HepG2 (cell line): ENCODE data around the gene DLG4. TPM values are rescaled to one million over a fixed set of nuclear protein-coding genes. Genes with fewer than 3 reads are reported as not detected.

Source experiments
- BRD4 ChIP-seq: sonication (generic); formaldehyde crosslinking; IDR thresholded peaks from 2 replicates; pipeline ENCODE4 v1.4.0; 2020; ENCODE audit warnings: missing genetic modification reagents
- GTF3A ChIP-seq: sonication (generic); formaldehyde crosslinking; conservative IDR thresholded peaks from 2 replicates; pipeline ENCODE4 v1.4.0; 2020; ENCODE audit warnings: mild to moderate bottlenecking, missing genetic modification reagents
- HIC2 ChIP-seq: sonication (generic); formaldehyde crosslinking; IDR thresholded peaks from 2 replicates; pipeline ENCODE4 v1.9.0; 2022; ENCODE audit warnings: low read depth, missing genetic modification reagents
- HMGXB3 ChIP-seq: sonication (generic); formaldehyde crosslinking; IDR thresholded peaks from 2 replicates; pipeline ENCODE4 v1.4.0; 2020; ENCODE audit warnings: missing genetic modification reagents, borderline replicate concordance
- HNRNPLL ChIP-seq: fragments of 200-400 bp; formaldehyde crosslinking; IDR thresholded peaks from 2 replicates; pipeline ENCODE4 v1.6.1; 2017; ENCODE audit warnings: mild to moderate bottlenecking, low read depth, low read length; ENCODE audit not compliant: poor library complexity, severe bottlenecking
- HOXA9 ChIP-seq: sonication (generic); formaldehyde crosslinking; IDR thresholded peaks from 2 replicates; pipeline ENCODE4 v1.8.1; 2022; ENCODE audit warnings: missing genetic modification reagents, mild to moderate bottlenecking, moderate library complexity, borderline replicate concordance
- MED1 ChIP-seq: sonication (generic); formaldehyde crosslinking; IDR thresholded peaks from 2 replicates; pipeline ENCODE4 v1.4.0; 2020; ENCODE audit warnings: missing genetic modification reagents
- MIXL1 ChIP-seq: IDR thresholded peaks from 2 replicates; pipeline ENCODE4 v1.6.1; 2016
- NCOA1 ChIP-seq: sonication (generic); formaldehyde crosslinking; IDR thresholded peaks from 2 replicates; pipeline ENCODE4 v1.9.0; 2021; ENCODE audit warnings: missing genetic modification reagents
- NFE2 ChIP-seq: sonication (generic); formaldehyde crosslinking; IDR thresholded peaks from 2 replicates; pipeline ENCODE4 v1.4.0; 2020; ENCODE audit warnings: missing genetic modification reagents
- NFE2L2 ChIP-seq: fragments of 150-350 bp; IDR thresholded peaks from 2 replicates; pipeline ENCODE4 v1.6.1; 2014; ENCODE audit warnings: low read length
- PBX3 ChIP-seq: sonication (generic); formaldehyde crosslinking; IDR thresholded peaks from 2 replicates; pipeline ENCODE4 v1.8.1; 2023; ENCODE audit warnings: missing genetic modification reagents, inconsistent platforms, borderline replicate concordance
- PTBP1 ChIP-seq: fragments of 200-400 bp; formaldehyde crosslinking; IDR thresholded peaks from 2 replicates; pipeline ENCODE4 v1.6.1; 2018; ENCODE audit warnings: low read length, low read depth; ENCODE audit not compliant: poor library complexity, severe bottlenecking
- RBAK ChIP-seq: sonication (generic); formaldehyde crosslinking; IDR thresholded peaks from 2 replicates; pipeline ENCODE4 v1.5.1; 2020; ENCODE audit warnings: mild to moderate bottlenecking, missing genetic modification reagents
- RBM39 ChIP-seq: fragments of 200-400 bp; formaldehyde crosslinking; IDR thresholded peaks from one replicate; pipeline ENCODE4 v1.6.1; 2018; ENCODE audit warnings: antibody characterized with exemption, mild to moderate bottlenecking, low read depth, low read length; ENCODE audit not compliant: poor library complexity, severe bottlenecking
- SNAPC2 ChIP-seq: sonication (generic); formaldehyde crosslinking; IDR thresholded peaks from 2 replicates; pipeline ENCODE4 v1.8.1; 2022; ENCODE audit warnings: mild to moderate bottlenecking, missing genetic modification reagents
- SPEN ChIP-seq: sonication (generic); formaldehyde crosslinking; IDR thresholded peaks from 2 replicates; pipeline ENCODE4 v1.5.1; 2020; ENCODE audit warnings: low read depth, mild to moderate bottlenecking, missing genetic modification reagents
- TEF ChIP-seq: sonication (generic); formaldehyde crosslinking; IDR thresholded peaks from 2 replicates; pipeline ENCODE4 v1.5.0; 2020; ENCODE audit warnings: missing genetic modification reagents
- ZBTB21 ChIP-seq: sonication (generic); formaldehyde crosslinking; IDR thresholded peaks from 2 replicates; pipeline ENCODE4 v1.4.0; 2020; ENCODE audit warnings: missing genetic modification reagents
- ZNF274 ChIP-seq: sonication (generic); formaldehyde crosslinking; IDR thresholded peaks from 2 replicates; pipeline ENCODE4 v1.5.1; 2020; ENCODE audit warnings: mild to moderate bottlenecking, missing genetic modification reagents
- ZNF30 ChIP-seq: sonication (generic); formaldehyde crosslinking; IDR thresholded peaks from 2 replicates; pipeline ENCODE4 v1.5.0; 2020; ENCODE audit warnings: mild to moderate bottlenecking, missing genetic modification reagents
- ZNF468 ChIP-seq: sonication (generic); formaldehyde crosslinking; IDR thresholded peaks from 2 replicates; pipeline ENCODE4 v1.8.0; 2022; ENCODE audit warnings: mild to moderate bottlenecking, moderate library complexity, missing genetic modification reagents
- ZNF781 ChIP-seq: sonication (generic); formaldehyde crosslinking; IDR thresholded peaks from 2 replicates; pipeline ENCODE4 v1.5.1; 2020; ENCODE audit warnings: borderline replicate concordance, mild to moderate bottlenecking, missing genetic modification reagents; ENCODE audit errors: not compliant biosample characterization
- polyA plus RNA-seq, 8 experiments: library from polyadenylated mRNA; depleted of rRNA in 3 of 8; stranded (reverse) in 7 of 8; unstranded in 1 of 8; fragments of >200 nt; fragmentation: Illumina TruSeq in 4 of 8; extraction: Trizol in 4 of 8; gene quantifications; 2 replicates each; pipeline versions ENCODE4 v1.2.1 to v1.2.3, GENCODE V29; 2011 to 2016; ENCODE audit warnings: low read depth in 4 of 8, missing spikeins in 1 of 8, mixed read lengths in 1 of 8; ENCODE audit not compliant: insufficient read depth in 1 of 8
- total RNA-seq, 5 experiments: library from RNA; depleted of rRNA; stranded (reverse); fragments of >200 nt; fragmentation: Illumina TruSeq; extraction: Trizol; gene quantifications; 2 replicates each; pipeline ENCODE4 v1.2.3, GENCODE V29; 2016; ENCODE audit warnings: low read depth in 1 of 5

The DLG4 gene
- total and polyA plus RNA-seq, 2 of the 13 experiments (the other 11 are each of a cell fraction or from before 2014, with no cell fraction given), result 0.71 to 4.3 TPM

DNA sequence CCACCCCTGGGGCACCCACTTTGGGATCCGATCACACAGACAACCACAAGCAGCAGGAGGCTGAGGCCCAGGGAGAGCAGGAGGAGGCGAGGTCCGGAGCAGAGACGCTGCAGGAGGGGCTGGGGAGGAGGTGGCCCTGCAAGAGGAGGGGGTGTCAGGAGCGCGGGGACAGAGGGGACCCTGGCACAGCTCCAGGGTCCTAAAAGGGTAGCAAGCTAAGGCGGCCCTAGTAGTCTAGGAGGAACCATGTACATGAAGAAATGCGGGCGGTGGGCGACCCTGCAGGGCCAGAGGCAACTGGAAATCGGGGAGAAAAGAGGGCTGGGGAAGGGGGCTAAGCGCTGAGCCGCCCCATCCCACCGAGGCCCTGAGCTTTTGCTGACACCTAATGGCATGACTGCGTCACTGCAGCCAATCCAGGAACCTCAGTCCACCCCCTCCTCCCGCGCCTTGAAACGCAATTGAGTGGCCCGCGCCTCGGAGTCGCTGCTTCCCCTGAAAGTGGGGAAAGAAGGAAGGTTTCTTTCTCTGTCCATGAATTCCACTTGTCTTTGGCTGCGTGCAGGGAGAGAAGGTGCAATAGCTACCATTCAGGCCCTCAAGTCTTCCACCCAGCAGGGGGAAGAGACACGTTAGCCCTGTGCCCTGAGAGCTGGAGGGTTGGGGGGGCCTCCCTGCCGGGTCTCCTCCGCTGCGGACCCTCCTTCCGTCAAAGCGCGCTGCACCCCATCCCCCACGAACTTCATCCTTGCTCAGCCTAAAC, 42.3 kb downstream of the DLG4 start (continued):
- TF ChIP-seq HNRNPLL, result peak; percentile 31
- TF ChIP-seq MED1 (CRISPR knock-in tag), result no peak
- peak; percentile 16 for TF ChIP-seq ZNF781
- TF ChIP-seq TEF (CRISPR knock-in tag), result no peak
- no peak for TF ChIP-seq HOXA9 (CRISPR knock-in tag)
- TF ChIP-seq ZNF468, result no peak
- TF ChIP-seq HMGXB3 (CRISPR knock-in tag), result no peak
- no peak for TF ChIP-seq ZNF30 (CRISPR knock-in tag)
- no peak for TF ChIP-seq ZNF274 (CRISPR knock-in tag)
- no peak for TF ChIP-seq SNAPC2 (CRISPR knock-in tag)
- TF ChIP-seq NFE2 (CRISPR knock-in tag), result no peak
- peak; percentile 37 for TF ChIP-seq PTBP1
- no peak for TF ChIP-seq BRD4
- TF ChIP-seq SPEN, result no peak
- no peak for TF ChIP-seq MIXL1 (CRISPR knock-in tag)
- TF ChIP-seq NFE2L2, result no peak
- no peak for TF ChIP-seq GTF3A (CRISPR knock-in tag)
- 0 out of 2 replicates have a peak, but pooled peaks have one; percentile 49 for TF ChIP-seq HIC2 (CRISPR knock-in tag)
- 0 out of 2 replicates have a peak, but pooled peaks have one; percentile 33 for TF ChIP-seq ZBTB21 (CRISPR knock-in tag)
- peak; percentile 22 for TF ChIP-seq RBM39
- TF ChIP-seq PBX3 (CRISPR knock-in tag), result no peak
- no peak for TF ChIP-seq RBAK (CRISPR knock-in tag)
- TF ChIP-seq NCOA1 (CRISPR knock-in tag), result no peak
